AG04449 (cell line): ENCODE data around the gene ZIC4.

Experiments
- CTCF ChIA-PET: fragments of 350-600 bp; formaldehyde crosslinking; extraction: SDS; loops from one replicate; lab custom pipeline; 2021; ENCODE audit warnings: antibody characterized with exemption; lab: Yijun Ruan, JAX
- POLR2A ChIA-PET: fragments of 400-600, 350-600 bp; formaldehyde crosslinking; extraction: SDS; loops from one replicate; lab custom pipeline; 2020; ENCODE audit warnings: antibody characterized with exemption, inconsistent platforms; lab: Yijun Ruan, JAX
- DNase-seq: peaks from one replicate; pipeline ENCODE4 v3.0.0-alpha.2; 2010; ENCODE audit warnings: low read depth, low spot score
- H3K4me3 ChIP-seq: 2 replicates; pipeline ENCODE4 v1.5.1; 2011; ENCODE audit warnings: low read depth, mild to moderate bottlenecking, control low read depth, low read length
- CTCF ChIP-seq: IDR thresholded peaks from one replicate; pipeline ENCODE4 v1.5.1; 2011; ENCODE audit warnings: mild to moderate bottlenecking, moderate library complexity, low read length, control low read depth, inconsistent platforms; ENCODE audit not compliant: insufficient read depth; ENCODE audit errors: missing control alignments

Gene ZIC4

GRCh38 chr3:147364771-147365170 lies 41.6 kb downstream of the ZIC4 start:
- TF ChIP-seq CTCF, result no peak
- ChIA-PET CTCF (interaction anchor here (0.6 kb wide), 1 partner anchor 181 kb away, joined by 3 read pairs; no protein-coding TSS in a partner anchor), POLR2A (no interaction called here)

GRCh38 chr3:147361454-147362420 lies 44.6 kb downstream of the ZIC4 start:
- no peak for DNase-seq
- ChIA-PET POLR2A (no interaction called here), CTCF (interaction anchor here (0.8 to 1.2 kb wide), 4 partner anchors 11 to 255 kb away, joined by 3 to 5 read pairs (median 3); no protein-coding TSS in a partner anchor)
- 0 out of 2 replicates have a peak overlapping the region, but pooled peaks have one; percentile 9 for H3K4me3 ChIP-seq
- TF ChIP-seq CTCF, result peak; percentile 55

More at GRCh38 chr3:147364771-147365170, 41.6 kb downstream of the ZIC4 start:
- DNase-seq, result no peak
- no peak overlapping the region for H3K4me3 ChIP-seq

GRCh38 chr3:147360646-147361453 lies 45.5 kb downstream of the ZIC4 start:
- no peak for DNase-seq
- ChIA-PET CTCF (interaction anchor here (0.8 to 1.2 kb wide), 4 partner anchors 9 to 35 kb away, joined by 3 to 5 read pairs (median 3); no protein-coding TSS in a partner anchor), POLR2A (no interaction called here)

GRCh38 chr3:147360051-147360439 lies 46.3 kb downstream of the ZIC4 start:
- no peak for TF ChIP-seq CTCF
- DNase-seq, result no peak
- no peak overlapping the region for H3K4me3 ChIP-seq
- CTCF ChIA-PET, result interaction anchor here (0.8 kb wide), 1 partner anchor 10 kb away, joined by 3 read pairs; no protein-coding TSS in a partner anchor
- POLR2A ChIA-PET, result no interaction called here

More at GRCh38 chr3:147360646-147361453, 45.5 kb downstream of the ZIC4 start:
- no peak for TF ChIP-seq CTCF
- H3K4me3 ChIP-seq, result 0 out of 2 replicates have a peak overlapping the region, but pooled peaks have one; percentile 9

- no peak for TF ChIP-seq CTCF
- POLR2A ChIA-PET, result no interaction called here
- no peak for DNase-seq
- CTCF ChIA-PET, result no interaction called here
- H3K4me3 ChIP-seq, result no peak overlapping the region
Measured at GRCh38 chr3:147359177-147360050, 46.9 kb downstream of the ZIC4 start.
